ENCODE results near the gene CDYL.
"Not testable (repeated sequence)": the region's sequence is repeated elsewhere in the genome, so short reads cannot be mapped to it uniquely, and the experiment has no call there.

Gene CDYL

DNA sequence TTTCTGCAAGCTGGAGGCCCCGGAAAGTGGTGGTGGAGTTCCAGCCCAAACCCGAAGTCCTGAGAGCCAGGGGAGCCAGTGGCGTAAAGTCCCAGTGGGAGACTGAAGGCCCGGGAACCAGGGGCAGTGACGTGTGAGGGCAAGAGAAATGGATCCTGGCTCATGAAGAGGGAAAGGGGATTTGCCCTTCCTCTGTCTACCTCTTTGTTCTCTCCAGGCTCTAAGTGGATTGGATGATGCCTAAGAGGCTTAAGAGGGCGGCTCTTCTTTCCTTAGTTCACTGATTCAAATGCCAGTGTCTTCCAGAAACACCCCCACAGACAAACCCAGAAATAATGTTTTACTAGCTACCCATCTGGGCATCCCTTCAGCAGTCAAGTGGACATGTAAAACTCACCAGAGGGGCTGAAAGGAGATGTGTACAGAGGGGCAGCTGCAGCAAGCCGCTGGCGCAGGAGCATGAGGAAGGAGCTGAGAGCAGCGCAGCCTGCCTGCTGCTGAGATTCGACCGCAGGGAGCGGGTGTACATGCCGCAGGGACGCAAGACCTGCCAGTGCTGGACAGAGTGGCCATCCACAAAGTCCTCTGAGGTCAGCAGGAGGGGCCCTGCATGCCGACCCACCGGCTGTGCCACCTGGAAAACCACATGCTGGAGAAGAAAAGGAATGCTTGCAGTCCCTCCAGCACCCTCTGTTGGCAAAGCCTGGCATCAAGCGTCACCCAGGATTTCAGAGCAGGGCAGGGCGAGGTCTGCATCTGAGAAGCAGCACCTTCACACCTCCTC is 29.5 kb downstream of the CDYL start:
- DNase-seq (ENCODE audit: low spot score), result no peak

DNA sequence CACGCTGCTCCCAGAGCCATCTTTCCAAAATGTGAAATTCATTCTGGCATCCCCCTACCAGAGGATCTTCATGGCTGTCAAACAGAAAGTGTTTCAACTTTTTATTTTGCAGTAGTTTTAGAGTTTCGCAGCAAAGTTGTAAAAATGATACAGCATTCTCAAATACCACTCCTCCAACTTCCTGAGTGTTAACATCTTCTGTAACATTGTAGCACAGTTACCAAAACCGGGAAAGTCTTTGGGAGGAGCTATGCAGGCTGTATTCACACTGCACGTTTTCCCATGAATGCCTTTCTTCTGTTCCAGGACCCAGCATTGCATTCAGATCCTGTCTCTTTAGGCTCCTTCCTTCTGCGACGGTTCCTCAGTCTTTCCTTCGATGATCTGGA is 30.1 kb downstream of the CDYL start:
- DNase-seq (ENCODE audit: low spot score), result no peak

DNA sequence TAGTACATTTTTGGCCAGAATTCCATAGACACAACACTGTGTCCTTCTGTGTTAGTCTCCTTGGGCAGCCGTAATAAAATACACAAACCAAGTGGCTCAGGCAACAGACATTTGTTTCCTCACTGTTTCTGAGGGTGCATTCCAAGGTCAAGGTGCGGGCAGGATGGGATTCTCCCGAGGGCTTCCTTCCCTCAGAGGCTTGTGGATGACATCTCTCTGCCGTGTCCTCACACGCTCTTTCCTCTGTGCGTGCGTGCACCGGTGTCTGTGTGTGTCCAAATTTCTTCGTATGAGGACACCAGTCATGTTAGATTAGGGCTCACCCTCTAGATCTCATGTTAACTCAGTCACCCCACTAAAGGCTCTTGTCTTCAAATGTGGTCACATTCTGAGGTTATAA is 30.6 kb downstream of the CDYL start:
- DNase-seq (ENCODE audit: low spot score), result no peak

DNA sequence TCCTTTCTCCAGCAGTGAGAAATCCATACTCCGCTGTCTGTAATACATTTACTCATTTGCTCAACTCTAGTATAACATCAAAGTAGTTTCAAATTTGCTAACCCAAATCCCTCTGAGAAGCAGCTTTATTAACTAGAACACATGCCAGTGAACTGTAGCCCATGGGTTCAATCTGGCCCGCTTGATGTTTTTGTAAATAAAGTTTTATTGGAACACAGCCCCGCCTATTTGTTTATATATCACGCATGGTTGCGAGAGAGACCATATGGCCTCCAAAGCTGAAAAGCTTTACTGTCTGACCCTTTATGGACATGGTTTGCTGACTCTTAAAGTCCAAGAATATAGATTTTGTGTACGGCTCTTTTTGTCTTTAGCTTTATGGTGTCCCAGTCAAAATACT is 32.2 kb downstream of the CDYL start:
- DNase-seq (ENCODE audit: low spot score), result no peak

DNA sequence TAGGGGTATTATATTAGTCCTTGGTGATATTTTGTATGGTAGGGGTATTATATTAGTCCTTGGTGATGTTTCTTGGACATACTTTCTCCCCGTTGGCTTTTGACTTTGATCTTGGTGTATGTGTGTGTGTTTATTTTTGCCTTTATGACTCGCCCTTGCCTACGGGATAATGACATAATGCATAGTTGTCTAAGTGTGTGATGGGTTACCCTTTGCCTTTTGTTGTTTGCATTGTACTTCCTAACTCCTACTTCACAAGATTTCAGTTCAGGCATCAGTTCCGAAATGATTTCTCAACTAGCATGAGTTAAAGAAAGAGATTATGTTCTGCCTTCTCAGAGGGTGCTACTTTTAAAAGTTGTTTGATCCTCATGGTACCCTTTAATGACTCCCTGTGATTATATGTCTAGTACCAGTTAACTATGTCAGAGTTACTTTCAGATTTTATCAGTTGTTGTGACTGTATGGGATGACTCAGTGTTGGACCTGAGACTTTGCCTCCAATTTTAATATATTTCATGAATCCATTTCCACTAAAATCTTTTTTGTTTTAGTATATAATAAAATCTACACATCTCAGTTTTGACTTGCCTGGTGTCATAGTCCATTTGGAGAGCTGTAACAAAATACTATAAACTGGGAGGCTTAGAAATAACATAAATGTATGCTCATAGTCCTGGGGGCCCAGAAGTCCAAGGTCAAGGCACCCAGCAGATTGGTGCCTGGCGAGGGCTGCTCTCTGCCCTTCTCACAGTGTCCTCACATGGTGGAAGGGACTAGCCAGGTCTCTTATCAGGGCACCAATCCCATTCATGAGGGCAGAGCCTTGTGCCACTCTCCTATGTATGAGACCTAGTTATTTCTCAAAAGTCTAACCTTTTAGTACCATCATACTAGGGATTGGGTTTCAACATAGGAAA is 34.1 kb downstream of the CDYL start:
- DNase-seq (ENCODE audit: low spot score), result no peak

DNA sequence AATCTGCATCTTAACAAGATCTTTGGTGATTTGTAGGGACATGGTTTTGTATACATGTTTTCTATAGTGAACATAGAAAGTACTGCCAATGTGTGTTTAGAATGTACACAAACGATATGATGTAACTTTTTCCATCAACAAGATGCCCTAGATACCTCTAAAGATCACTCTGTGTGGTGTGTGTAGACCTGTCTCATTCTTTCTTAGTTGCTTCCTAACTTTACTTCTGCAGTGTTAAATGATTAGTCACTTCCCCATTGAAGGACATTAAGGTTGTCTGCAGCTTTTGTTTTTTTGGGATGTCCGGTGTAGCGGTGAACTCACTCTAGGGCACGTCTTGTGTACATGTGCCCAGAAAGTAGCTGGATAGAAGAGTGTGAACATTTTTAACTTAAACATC is 35.9 kb downstream of the CDYL start:
- DNase-seq (ENCODE audit: low spot score), result no peak

DNA sequence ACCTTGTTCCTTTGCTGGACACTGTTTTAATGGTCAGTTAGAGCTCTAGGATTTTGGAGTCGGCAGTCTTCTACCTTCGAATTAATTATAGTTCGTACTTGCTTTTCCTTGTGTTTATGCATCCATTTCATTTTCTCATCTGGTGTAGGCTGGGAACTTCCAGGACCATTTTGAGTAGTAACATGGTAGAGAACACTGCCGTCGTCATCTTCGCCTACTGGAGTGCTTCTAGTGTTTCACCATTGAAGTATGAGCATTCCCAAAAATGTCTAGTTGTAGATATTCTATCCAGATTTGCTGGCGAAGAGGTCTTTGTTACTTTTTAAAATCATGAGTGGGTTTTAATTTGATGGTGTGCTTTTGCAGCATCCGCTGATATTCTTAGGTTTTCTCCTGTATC is 36.9 kb downstream of the CDYL start:
- DNase-seq (ENCODE audit: low spot score), result no peak

DNA sequence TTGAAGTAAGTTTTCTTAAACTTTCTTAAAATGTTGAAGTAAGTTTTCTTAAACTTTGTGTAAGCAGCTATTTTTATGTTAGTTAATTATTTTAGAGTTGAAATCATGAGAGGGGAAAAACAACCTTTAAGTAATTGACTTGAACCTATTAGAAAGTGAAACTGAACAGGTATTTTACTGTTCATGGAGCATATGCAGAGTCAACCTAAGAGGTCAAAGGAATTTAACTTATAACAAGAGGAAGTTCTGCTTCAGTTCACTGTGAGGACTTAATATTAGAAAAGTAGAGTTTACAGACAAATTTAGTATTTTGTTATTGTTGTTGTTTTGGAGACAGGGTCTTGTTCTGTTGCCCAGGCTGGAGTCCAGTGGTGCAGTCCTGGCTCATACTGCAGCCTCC is 38.0 kb downstream of the CDYL start:
- DNase-seq (ENCODE audit: low spot score), result no peak

DNA sequence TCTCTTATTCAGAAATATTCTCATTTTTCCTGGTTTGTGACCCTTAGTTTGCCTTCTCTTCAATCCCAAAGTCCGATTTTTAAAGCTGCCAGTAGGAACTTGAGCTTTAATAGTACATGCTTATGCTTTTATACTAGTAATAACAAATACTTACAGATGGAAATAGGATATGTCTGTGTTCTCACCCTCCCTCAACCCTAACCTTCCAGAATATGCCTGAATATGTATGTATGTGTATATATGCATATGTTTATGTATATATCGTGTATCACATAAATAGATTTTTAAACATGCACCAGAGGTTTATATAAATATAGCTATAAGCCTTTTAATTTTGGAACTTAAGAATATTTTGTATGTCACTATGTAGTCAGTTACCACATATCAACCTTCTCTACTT is 38.8 kb downstream of the CDYL start:
- no peak for DNase-seq (ENCODE audit: low spot score)

DNA sequence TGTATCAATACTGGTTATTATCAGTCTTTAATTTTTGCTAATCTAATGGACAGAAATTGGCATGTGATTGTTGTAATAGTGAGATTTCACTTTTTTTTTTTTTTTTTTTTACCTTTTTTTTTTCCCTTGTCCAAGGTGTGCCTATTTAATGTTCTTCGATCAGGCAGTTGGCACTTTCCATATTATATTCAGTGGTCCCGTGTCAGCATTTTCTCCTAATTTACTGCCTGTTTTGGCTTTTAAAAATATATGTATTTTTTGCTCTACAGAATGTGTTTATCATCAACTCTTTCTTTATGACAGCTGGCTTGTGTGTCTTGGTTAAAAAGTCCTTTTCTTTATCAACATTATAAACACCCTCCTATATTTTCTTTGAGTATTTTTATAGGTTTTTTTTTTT is 39.4 kb downstream of the CDYL start:
- no peak for DNase-seq (ENCODE audit: low spot score)

DNA sequence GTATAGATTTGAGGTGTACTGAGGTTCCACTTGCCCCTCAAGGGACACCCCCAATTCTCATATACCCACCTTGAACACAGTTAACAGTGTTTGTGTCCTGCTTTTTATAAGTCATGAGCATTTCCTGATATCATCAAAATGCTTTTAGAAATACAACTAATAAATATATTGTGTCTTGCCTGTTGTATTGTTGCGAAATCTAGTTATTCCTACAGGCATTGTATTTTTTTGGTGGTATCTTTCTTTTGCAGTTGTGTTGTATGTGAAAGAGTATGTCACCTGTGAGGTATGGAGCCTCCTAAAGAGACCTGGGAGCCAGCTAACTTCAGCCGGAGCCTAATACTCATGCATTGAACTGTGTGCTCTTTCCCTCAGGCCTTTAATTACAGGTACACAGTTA is 40.7 kb downstream of the CDYL start:
- no peak for DNase-seq (ENCODE audit: low spot score)

DNA sequence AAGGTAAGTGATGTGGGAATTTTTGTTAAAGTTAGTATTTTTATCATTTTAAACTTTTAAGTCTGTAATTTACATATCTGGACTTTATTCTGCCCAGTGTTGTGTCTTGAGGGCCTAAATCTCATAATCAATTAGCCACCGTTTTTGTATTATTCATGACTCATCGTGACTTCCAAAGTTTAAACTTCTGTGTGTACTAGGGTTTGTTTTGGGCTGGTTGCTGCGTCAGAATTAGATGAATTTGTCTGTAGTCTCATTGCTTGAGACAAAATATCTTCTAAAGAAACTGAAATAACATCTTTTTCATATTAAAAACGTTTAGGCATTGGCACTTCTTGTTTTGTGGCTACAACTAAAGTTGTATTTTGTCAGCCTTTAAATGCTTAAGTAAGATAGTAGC is 41.3 kb downstream of the CDYL start:
- DNase-seq (ENCODE audit: low spot score), result no peak

DNA sequence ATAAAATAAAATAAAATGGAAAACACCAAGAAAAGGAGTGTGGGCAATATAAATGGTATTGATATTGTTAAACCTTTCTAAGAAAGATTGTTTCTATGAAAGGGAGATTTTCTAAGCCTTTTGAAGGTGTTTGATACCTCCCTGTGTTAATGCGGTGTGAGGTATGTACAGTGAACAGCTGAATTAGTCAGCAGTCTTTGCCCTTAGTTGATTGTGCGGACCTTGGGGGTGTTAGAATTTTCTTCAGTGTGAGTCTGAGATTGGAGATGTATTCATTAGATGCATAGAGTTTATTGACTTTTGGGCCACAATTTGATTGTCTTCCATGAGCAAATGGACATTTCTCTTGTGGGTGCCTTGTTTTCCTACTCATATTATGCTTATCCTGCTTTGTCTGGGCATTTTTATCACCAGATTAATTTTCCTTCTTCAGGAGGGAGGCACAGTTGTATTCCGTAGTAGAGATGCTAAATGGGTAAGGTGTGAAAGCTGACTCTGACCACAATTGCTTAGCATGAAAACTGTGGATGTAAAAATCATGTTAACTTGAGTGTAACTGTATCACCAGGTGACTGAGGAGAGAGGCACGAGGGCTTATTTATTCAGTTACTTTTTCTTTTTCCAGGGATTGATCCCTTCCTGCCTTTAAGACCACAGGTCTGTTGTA is 42.2 kb downstream of the CDYL start:
- DNase-seq (ENCODE audit: low spot score), result no peak

DNA sequence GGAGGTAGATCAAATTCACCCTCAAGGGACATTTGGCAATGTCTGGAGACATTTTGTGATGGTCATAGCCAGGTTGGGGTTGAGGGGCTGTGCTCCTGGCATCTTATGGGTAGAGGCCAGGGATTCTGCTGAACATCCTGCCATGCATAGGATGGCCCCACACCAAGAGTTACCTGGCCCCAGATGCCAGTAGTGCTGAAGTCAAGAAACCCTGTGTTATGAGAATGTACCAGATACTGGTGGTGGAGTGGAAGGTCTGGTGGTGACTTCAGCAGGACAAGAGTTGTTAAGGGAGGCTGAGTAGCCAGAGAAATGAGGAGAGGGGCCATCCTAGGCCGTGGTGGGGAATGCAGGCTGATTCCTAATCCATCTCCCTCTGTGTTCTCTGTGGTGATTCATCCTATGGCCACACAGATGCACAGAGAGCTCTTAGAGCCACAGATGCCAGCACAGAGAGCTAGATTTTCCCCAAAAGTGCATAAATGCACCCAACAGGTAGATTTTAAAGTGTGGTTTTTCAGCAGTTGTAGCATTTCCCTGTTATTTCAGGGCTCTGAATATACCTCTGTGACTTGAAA is 43.6 kb downstream of the CDYL start:
- DNase-seq (ENCODE audit: low spot score), result no peak

DNA sequence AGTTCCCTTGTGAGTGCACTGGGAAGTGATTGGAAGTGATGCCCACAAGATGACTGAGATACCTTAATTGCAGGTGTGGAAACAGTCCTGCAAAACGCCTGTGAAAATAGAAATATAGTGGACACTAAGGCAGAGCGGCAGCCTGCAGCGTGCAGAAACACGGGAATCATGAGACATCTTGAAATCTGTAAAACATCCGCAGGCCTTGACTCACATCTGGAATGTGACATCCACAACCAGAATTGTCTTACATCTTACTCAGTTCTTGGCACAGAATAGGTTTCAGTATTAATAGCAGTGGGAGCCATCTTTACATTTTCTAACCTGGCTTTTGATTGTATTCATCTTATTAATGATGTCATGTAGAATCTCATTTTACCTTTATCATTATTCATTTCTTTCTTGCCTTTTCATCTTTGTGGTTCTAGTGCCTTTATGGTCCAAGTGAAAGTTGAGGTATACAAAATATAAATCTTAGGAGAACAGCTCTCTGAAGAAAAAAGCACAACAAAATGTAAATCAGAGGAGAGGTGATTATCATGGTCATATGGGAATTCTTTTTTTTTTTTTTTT is 44.6 kb downstream of the CDYL start:
- DNase-seq (ENCODE audit: low spot score), result no peak

DNA sequence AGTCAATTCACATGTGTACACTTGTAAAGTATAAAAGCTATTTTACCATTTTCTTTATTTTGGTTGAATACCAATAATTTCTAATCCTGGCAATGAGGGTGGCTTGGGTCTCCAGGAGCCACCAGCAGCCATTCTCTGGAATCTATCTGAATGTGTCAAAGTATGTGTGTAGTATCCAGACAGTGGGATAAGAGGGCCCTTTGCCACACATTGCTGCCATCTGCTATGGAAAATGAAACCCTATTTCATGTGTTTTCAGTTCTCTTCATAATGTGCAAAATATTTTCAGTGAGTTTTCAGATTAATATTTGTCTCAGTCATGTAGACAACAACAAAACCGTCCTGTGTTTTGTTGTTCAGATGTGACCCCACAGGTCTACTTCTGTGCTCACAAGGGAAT is 46.3 kb downstream of the CDYL start:
- no peak for DNase-seq (ENCODE audit: low spot score)

DNA sequence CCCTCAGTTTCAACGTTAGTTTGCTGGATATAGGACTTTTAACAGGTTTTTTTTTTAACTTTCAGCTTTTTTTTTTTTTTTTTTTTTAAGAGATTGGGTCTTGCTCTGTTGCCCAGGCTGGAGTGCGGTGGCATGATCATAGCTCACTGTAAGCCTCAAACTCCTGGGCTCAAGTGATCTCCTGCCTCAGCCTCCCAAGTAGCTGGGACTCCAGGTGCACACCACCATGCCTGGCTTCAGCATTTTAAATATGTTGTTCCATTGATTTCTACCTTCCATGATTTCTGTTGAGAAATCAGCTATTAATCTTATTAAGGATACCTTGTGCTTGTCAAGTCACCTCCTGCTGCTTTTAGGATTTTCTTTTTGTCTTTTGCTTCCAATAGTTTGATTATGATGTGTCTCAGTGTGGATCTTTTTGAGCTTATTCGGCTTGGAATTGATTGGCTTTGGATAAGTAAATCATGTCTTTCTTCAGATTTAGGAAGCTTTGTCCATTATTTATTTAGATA is 52.0 kb downstream of the CDYL start:
- DNase-seq (ENCODE audit: low spot score), result no peak

DNA sequence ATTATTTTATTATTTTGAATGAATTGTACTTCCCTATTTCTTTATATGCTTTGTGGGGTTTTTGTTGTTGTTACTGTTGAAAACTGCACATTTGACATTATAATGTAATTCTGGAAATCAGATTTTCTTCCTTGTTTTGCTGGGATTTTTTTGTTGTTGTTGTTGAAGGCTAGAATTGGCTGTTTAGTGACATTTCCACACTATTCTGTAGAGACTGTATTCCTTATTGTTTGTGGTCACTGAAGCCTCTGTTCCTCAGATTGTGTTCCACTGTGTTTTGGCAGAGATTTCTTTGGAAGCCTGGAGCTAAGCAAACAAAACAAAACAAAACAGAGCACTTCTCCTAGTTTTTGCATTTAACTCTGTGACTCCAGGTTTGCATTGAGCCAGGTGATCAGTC is 52.9 kb downstream of the CDYL start:
- DNase-seq (ENCODE audit: low spot score), result no peak

DNA sequence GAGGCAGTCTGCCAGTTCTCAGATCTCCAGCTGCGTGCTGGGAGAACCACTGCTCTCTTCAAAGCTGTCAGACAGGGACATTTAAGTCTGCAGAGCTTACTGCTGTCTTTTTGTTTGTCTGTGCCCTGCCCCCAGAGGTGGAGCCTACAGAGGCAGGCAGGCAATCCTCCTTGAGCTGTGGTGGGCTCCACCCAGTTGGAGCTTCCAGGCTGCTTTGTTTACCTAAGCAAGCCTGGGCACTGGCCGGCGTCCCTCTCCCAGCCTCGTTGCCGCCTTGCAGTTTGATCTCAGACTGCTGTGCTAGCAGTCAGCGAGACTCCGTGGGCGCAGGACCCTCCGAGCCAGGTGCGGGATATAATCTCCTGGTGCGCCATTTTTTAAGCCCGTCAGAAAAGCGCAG is 59.3 kb downstream of the CDYL start:
- DNase-seq (ENCODE audit: low spot score), result not testable (repeated sequence)

DNA sequence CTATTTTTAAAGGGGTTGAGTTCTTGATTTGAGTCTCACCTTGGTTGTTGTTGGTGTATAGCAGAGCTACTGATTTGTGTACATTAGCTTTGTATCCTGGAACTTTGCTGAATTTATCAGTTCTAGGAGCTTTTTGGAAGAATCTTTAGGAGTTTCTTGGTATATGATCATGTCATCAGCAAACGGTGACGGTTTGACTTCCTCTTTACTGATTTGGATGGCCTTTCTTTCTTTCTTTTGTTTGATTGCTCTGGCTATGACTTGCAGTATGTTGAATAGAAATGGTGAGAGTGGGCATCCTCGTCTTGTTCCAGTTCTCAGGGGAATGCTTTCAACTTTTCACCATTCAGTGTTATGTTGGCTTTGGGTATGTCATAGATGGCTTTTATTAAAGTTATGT is 64.0 kb downstream of the CDYL start:
- DNase-seq (ENCODE audit: low spot score), result no peak

DNA sequence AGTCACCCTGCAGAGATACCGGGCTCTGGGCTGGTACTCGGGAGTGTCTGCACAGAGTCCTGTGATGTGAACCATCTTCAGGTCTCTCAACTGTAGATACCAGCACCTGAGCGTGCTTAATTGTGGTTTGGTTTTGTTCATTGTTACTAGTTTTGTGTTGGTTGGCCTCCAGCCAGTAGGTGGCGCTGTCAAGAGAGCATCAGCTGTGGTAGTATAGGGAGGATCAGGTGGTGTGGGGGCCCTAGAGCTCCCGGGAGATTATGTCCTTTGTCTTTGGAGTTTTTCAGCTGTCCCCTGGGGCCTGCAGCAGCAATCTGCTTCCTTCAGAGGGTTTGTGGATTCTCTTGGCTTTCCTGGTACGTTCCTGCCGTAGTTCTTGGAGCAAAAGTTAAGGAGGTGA is 67.9 kb downstream of the CDYL start:
- DNase-seq (ENCODE audit: low spot score), result no peak

DNA sequence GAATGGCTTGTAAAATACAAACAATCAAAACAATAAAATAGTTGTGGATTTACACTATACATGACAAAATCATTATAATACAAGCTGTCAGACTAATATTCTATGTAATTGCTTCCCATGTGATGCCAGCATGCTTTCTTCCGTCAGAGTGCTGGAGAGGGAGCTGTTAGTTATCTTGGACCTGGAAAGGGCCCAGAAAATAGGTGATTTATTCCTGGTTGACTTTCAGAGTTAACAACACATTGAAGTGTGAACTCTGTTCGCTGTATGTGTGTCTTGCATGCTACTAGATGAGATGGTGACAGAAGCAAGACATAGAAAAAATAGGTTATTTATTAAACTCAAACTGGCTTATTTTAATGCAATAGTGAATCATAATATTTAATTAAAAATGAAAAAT is 70.2 kb downstream of the CDYL start:
- DNase-seq (ENCODE audit: low spot score), result no peak
